Muscle layer of colon (tissue), 2 donors: ENCODE measurements around the gene EVA1C.
"Not testable (repeated sequence)": the region's sequence is repeated elsewhere in the genome, so short reads cannot be mapped to it uniquely, and the experiment has no call there.

Source experiments
- H3K27ac ChIP-seq: one replicate; pipeline ENCODE4 v1.7.0; 2013; ENCODE audit warnings: low read depth, mild to moderate bottlenecking, low read length, moderate library complexity
- H3K27me3 ChIP-seq, 2 donors: one replicate each; pipeline ENCODE4 v1.7.0; 2013; ENCODE audit warnings: low read length in 2 of 2, mild to moderate bottlenecking in 2 of 2; ENCODE audit not compliant: insufficient read depth in 2 of 2, control insufficient read depth in 1 of 2
- H3K36me3 ChIP-seq: one replicate; pipeline ENCODE4 v1.7.0; 2013; ENCODE audit warnings: mild to moderate bottlenecking, low read length; ENCODE audit not compliant: insufficient read depth
- H3K4me1 ChIP-seq: one replicate; pipeline ENCODE4 v1.7.0; 2013; ENCODE audit warnings: mild to moderate bottlenecking, low read length; ENCODE audit not compliant: insufficient read depth
- H3K4me3 ChIP-seq, 2 donors: one replicate each; pipeline ENCODE4 v1.7.0; 2013; ENCODE audit warnings: low read length in 2 of 2, low read depth in 1 of 2, mild to moderate bottlenecking in 1 of 2, moderate library complexity in 1 of 2
- H3K9ac ChIP-seq: one replicate; pipeline ENCODE4 v1.7.0; 2013; ENCODE audit warnings: low read length
- H3K9me3 ChIP-seq: one replicate; pipeline ENCODE4 v1.7.0; 2013; ENCODE audit warnings: mild to moderate bottlenecking, low read length
- donor health status: abdominal sarcoma.
- donor health status: Adenocarcinoma of cecum.

EVA1C gene

GRCh38 chr21:32412162-32413014 lies at the start of gene EVA1C:
Gene EVA1C, plus strand, starts transcription at chr21:32412706. Its CDS starts 148 bp downstream, at chr21:32412854.
- Histone ChIP-seq H3K36me3 (peaks cover 1% of the 10 kb centered on the region), H3K9ac (peak within 1 kb of the TSS; percentile 87), H3K4me1 (peaks cover 34% of the 10 kb centered on the region), H3K9me3 (no peaks in the 10 kb centered on the region), H3K27ac (peak within 1 kb of the TSS; percentile 99), H3K27me3 (no peaks in the 10 kb centered on the region), H3K4me3 (peak within 1 kb of the TSS; percentile 84 to 86)

- H3K27ac ChIP-seq: no peak overlapping the region
- H3K27me3 ChIP-seq: no peaks in the 10 kb centered on the region
- H3K9ac ChIP-seq: no peak overlapping the region
- no peaks in the 10 kb centered on the region for H3K4me1 ChIP-seq
- peaks cover 59% of the 10 kb centered on the region for H3K36me3 ChIP-seq
- H3K4me3 ChIP-seq: no peak overlapping the region
- no peaks in the 10 kb centered on the region for H3K9me3 ChIP-seq
Observed at GRCh38 chr21:32364387-32364786, 48.1 kb upstream of the EVA1C start.

- H3K27ac ChIP-seq: no peak overlapping the region
- no peaks in the 10 kb centered on the region for H3K9me3 ChIP-seq
- H3K4me3 ChIP-seq: no peak overlapping the region
- H3K9ac ChIP-seq: no peak overlapping the region
- no peaks in the 10 kb centered on the region for H3K4me1 ChIP-seq
- H3K36me3 ChIP-seq: peaks cover 57% of the 10 kb centered on the region
- H3K27me3 ChIP-seq: no peaks in the 10 kb centered on the region
Observed at GRCh38 chr21:32364796-32365195, 47.7 kb upstream of the EVA1C start.

GRCh38 chr21:32366191-32366590 lies 46.3 kb upstream of the EVA1C start:
- Histone ChIP-seq H3K27me3 (no peaks in the 10 kb centered on the region), H3K27ac (no peak overlapping the region), H3K9me3 (no peaks in the 10 kb centered on the region), H3K36me3 (peaks cover 46% of the 10 kb centered on the region), H3K4me3 (no peak overlapping the region), H3K4me1 (peaks cover 10% of the 10 kb centered on the region), H3K9ac (no peak overlapping the region)

GRCh38 chr21:32367158-32367557 lies 45.3 kb upstream of the EVA1C start:
- no peaks in the 10 kb centered on the region for H3K27me3 ChIP-seq
- H3K27ac ChIP-seq: no peak overlapping the region
- no peak overlapping the region for H3K9ac ChIP-seq
- H3K36me3 ChIP-seq: peaks cover 37% of the 10 kb centered on the region
- peaks cover 19% of the 10 kb centered on the region for H3K4me1 ChIP-seq
- H3K9me3 ChIP-seq: no peaks in the 10 kb centered on the region
- no peak overlapping the region for H3K4me3 ChIP-seq

- H3K9me3 ChIP-seq: no peaks in the 10 kb centered on the region
- no peak overlapping the region for H3K4me3 ChIP-seq
- peaks cover 27% of the 10 kb centered on the region for H3K36me3 ChIP-seq
- no peaks in the 10 kb centered on the region for H3K27me3 ChIP-seq
- H3K9ac ChIP-seq: no peak overlapping the region
- no peak overlapping the region for H3K27ac ChIP-seq
- H3K4me1 ChIP-seq: peaks cover 29% of the 10 kb centered on the region
Observed at GRCh38 chr21:32368386-32368785, 44.1 kb upstream of the EVA1C start.

- H3K27ac ChIP-seq, H3K27me3 ChIP-seq, H3K9ac ChIP-seq, H3K4me3 ChIP-seq, H3K9me3 ChIP-seq: not testable (repeated sequence)
- peaks cover 27% of the 10 kb centered on the region for H3K36me3 ChIP-seq
- peaks cover 29% of the 10 kb centered on the region for H3K4me1 ChIP-seq
Observed at GRCh38 chr21:32368961-32369360, 43.5 kb upstream of the EVA1C start.

GRCh38 chr21:32370998-32371766 lies 41.3 kb upstream of the EVA1C start:
- peaks cover 29% of the 10 kb centered on the region for H3K4me1 ChIP-seq
- H3K36me3 ChIP-seq: peaks cover 22% of the 10 kb centered on the region
- H3K9ac ChIP-seq: no peak overlapping the region
- no peaks in the 10 kb centered on the region for H3K27me3 ChIP-seq
- no peak overlapping the region for H3K27ac ChIP-seq
- H3K9me3 ChIP-seq: no peaks in the 10 kb centered on the region
- no peak overlapping the region for H3K4me3 ChIP-seq

- H3K4me1 ChIP-seq: peaks cover 29% of the 10 kb centered on the region
- H3K9ac ChIP-seq: no peak overlapping the region
- no peaks in the 10 kb centered on the region for H3K9me3 ChIP-seq
- no peak overlapping the region for H3K4me3 ChIP-seq
- H3K27me3 ChIP-seq: no peaks in the 10 kb centered on the region
- peak overlapping the region; percentile 0 for H3K27ac ChIP-seq
- H3K36me3 ChIP-seq: peaks cover 15% of the 10 kb centered on the region
Observed at GRCh38 chr21:32371913-32372314, 40.6 kb upstream of the EVA1C start.

GRCh38 chr21:32372755-32373154 lies 39.8 kb upstream of the EVA1C start:
- Histone ChIP-seq H3K27ac (peak overlapping the region; percentile 0), H3K9ac (no peak overlapping the region)

GRCh38 chr21:32377506-32377905 lies 35.0 kb upstream of the EVA1C start:
- no peak overlapping the region for H3K9ac ChIP-seq
- H3K36me3 ChIP-seq: peaks cover 22% of the 10 kb centered on the region
- no peak overlapping the region for H3K4me3 ChIP-seq
- H3K4me1 ChIP-seq: peaks cover 7% of the 10 kb centered on the region
- H3K27ac ChIP-seq: no peak overlapping the region
- no peaks in the 10 kb centered on the region for H3K9me3 ChIP-seq
- H3K27me3 ChIP-seq: no peaks in the 10 kb centered on the region

More at GRCh38 chr21:32372755-32373154, 39.8 kb upstream of the EVA1C start:
- H3K36me3 ChIP-seq: peaks cover 10% of the 10 kb centered on the region
- H3K27me3 ChIP-seq: no peaks in the 10 kb centered on the region
- no peak overlapping the region for H3K4me3 ChIP-seq
- H3K9me3 ChIP-seq: no peaks in the 10 kb centered on the region
- H3K4me1 ChIP-seq: peaks cover 29% of the 10 kb centered on the region
